ENCODE measurements around the gene TBC1D10A.

DNA sequence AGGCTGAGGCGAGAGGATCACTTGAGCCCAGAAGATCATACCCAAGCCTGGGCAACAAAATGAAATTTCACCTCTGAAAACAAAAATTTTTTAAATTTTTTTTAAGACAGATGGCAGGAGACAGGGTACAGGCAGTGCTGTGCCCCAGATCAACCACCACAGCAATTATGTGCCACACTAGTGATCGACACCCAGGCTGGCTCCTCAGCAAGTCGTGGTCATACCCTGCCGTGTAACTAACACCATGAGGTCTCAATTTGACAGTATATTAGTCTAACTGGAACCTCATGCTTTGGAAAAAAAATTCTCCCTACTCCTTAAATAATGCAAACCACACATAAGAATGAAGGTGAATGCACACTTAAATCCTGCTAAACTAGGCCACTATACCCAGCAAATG is 21.7 kb upstream of the TBC1D10A start:
- TF ChIP-seq, protein P1, sequence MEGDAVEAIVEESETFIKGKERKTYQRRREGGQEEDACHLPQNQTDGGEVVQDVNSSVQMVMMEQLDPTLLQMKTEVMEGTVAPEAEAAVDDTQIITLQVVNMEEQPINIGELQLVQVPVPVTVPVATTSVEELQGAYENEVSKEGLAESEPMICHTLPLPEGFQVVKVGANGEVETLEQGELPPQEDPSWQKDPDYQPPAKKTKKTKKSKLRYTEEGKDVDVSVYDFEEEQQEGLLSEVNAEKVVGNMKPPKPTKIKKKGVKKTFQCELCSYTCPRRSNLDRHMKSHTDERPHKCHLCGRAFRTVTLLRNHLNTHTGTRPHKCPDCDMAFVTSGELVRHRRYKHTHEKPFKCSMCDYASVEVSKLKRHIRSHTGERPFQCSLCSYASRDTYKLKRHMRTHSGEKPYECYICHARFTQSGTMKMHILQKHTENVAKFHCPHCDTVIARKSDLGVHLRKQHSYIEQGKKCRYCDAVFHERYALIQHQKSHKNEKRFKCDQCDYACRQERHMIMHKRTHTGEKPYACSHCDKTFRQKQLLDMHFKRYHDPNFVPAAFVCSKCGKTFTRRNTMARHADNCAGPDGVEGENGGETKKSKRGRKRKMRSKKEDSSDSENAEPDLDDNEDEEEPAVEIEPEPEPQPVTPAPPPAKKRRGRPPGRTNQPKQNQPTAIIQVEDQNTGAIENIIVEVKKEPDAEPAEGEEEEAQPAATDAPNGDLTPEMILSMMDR (IDR thresholded peaks at IDR 0.05), result no peak
- TF ChIP-seq GABPA (IDR thresholded peaks at IDR 0.05; ENCODE audit: low read depth) (no peak), FOXM1 (IDR thresholded peaks at IDR 0.05; ENCODE audit: low read depth) (no peak)
